AG10803 (cell line): ENCODE measurements around the gene ZBTB38.

Source experiments
- DNase-seq: peaks from one replicate; pipeline ENCODE4 v3.0.0; 2010; ENCODE audit warnings: low read depth
- H3K4me3 ChIP-seq: 2 replicates; pipeline ENCODE4 v1.5.1; 2011; ENCODE audit warnings: mild to moderate bottlenecking, low read length, control low read depth
- CTCF ChIP-seq: conservative IDR thresholded peaks from 2 replicates; pipeline ENCODE4 v1.5.1; 2011; ENCODE audit warnings: mild to moderate bottlenecking, low read length, control low read depth, inconsistent platforms

ZBTB38 gene

DNA sequence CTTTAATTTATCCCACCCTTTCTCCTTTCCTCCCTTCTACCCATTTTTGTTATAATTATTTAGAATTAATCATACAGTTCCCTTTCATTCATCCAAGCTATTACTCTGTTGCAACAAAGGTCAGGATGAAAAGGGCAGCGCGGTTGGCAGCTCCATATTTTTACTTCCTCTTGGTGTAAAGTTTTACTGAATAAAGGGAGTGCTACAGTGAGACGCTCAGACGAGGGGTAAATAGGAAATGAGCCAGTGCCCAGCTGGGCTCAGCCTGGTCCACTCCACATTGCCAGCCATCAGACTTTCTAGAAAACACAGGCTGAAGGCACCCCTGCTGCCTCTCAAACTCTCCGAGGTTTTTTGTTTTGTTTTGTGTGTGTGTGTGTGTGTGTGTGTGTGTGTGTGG, 21.9 kb upstream of the ZBTB38 start:
- no peak overlapping the region for H3K4me3 ChIP-seq
- DNase-seq: no peak
- no peak for TF ChIP-seq CTCF

DNA sequence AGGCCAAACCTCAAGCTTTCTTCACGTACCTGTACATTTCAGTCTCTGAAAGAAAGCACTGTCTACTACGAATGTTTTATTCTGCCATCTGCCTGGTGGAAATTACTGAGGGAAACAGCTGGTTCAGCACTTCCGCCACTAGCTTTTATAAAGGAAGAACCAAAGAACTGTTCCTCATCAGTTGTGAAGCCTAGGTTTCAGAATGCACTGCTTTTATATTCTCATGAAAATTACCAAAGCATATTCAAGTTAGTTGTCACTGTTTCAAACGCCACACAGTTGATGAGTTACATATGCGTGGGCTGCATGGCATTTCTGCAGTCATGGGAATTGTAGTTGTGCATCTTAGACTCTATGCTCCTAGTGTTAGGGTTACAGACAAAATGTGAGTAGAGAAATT, 21.5 kb upstream of the ZBTB38 start:
- no peak overlapping the region for H3K4me3 ChIP-seq
- peak; percentile 43 for DNase-seq
- TF ChIP-seq CTCF: no peak

GRCh38 chr3:141348837-141349236, 19.5 kb upstream of the ZBTB38 start:
- no peak for DNase-seq
- no peak overlapping the region for H3K4me3 ChIP-seq
- no peak for TF ChIP-seq CTCF

DNA sequence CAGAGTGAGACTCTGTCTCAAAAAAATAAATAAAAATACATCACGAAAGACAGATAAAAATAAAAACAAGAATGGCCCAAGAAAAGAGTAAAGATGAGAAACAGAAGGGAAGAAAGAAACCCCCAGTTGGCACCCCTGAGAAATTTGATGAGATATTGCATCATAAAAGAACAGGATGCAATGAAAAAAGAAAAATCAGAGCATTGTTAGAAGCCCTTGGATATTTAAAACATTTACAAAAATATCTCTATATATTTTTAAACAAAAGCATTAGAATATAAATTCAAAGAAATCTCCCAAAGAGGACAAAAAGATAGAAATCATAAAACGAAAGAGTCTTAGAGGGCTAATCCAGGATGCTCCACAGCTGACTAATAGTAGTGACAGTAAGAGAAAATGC, 18.6 kb upstream of the ZBTB38 start:
- TF ChIP-seq CTCF: no peak
- DNase-seq: no peak

GRCh38 chr3:141350666-141351065, 17.6 kb upstream of the ZBTB38 start:
- no peak for TF ChIP-seq CTCF
- no peak for DNase-seq
- H3K4me3 ChIP-seq: no peak overlapping the region

More for the DNA sequence above, 18.6 kb upstream of the ZBTB38 start:
- no peak overlapping the region for H3K4me3 ChIP-seq

GRCh38 chr3:141352262-141352984, 15.9 kb upstream of the ZBTB38 start:
- TF ChIP-seq CTCF: no peak
- DNase-seq: no peak
- H3K4me3 ChIP-seq: no peak overlapping the region

DNA sequence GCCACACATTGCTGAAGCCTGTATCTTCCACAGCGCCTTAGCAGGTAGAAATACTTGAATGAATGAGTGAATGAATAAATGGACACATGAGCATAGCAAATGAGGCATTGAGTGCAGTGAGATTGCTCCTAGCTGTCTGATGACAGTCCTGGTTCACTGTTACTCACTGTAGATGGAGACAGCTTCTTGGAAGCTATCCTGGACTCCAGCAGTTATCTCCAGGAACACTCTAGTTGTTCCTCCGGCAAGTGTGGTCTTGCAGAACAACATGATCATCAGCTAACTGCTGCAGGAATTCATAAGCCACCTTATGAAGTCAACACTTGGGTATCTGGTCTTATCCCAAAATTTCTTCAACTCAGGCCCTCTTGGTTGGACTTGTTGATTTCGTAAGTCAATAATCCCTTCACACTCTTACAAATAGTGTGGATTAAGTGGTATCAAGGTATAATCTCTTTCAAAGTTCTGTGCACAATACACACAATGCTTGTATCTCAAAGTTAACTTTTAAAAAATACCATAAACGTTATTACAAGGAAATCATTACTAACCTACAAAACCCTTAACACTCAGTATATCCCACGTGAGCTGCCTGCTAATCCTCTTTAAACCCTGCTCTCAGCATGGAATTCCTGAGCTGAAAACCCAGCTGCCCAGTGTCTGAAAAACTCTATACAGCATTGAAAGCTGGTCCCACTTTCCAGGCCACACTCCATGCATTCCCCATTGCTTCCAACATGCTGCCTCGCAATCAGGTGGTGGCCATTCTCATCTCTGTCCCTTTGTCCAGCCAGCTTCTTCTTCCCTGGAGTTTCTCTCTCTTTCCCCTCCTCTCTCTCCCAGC, 14.4 kb upstream of the ZBTB38 start:
- no peak overlapping the region for H3K4me3 ChIP-seq
- no peak for TF ChIP-seq CTCF
- DNase-seq: peak; percentile 44
